Measurements from ENCODE around the gene FBXO3.

Gene FBXO3

DNA sequence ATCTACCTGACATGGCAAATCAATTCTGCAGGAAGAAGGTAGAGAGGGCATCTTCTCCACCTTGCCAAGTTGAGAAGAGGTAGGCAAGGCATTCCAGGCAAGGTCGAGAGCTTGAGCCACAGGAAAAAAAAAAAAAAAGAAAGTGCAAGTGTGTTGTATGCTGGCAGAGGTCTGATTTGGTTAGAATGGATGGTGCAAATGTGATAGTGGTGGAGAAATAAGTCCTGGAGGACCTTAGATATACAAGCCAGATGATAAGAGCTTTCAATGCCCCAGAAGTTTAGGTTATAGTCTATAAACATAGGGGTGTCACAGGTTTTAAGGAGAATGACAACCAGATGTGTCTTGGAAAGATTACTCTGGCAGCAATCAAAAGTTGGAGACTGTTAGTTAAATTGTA lies 1.4 kb downstream of the FBXO3 start:
- DNase-seq (ENCODE audit: low read depth, low spot score) = no peak

DNA sequence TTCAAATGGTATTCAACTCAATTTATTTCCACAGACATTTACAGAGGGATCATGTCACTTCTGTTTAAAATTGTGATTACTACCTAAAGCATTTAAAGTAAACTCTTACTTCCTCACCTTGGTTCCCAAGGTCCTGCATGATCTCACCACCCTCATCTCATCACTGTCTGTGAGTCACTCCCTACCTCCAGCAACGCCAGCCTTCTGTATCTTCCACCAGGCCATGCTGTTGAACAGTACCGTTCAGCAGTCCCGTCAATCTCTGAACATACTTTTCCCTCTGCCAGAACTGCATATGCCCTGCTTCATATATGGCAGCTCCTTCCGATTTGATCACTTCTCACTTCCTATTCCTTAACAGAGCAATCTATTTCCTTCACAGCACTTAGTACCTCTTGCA lies 2.0 kb downstream of the FBXO3 start:
- DNase-seq (ENCODE audit: low read depth, low spot score) = no peak

- no peak for DNase-seq (ENCODE audit: low read depth, low spot score)
Observed at GRCh38 chr11:33770236-33770635, 4.1 kb downstream of the FBXO3 start.

GRCh38 chr11:33769542-33769941 lies 4.8 kb downstream of the FBXO3 start:
- DNase-seq (ENCODE audit: low read depth, low spot score) = no peak

GRCh38 chr11:33767624-33768023 lies 6.7 kb downstream of the FBXO3 start:
- DNase-seq (ENCODE audit: low read depth, low spot score) = no peak

- no peak for DNase-seq (ENCODE audit: low read depth, low spot score)
Observed at GRCh38 chr11:33766085-33766484, 8.2 kb downstream of the FBXO3 start.

- no peak for DNase-seq (ENCODE audit: low read depth, low spot score)
Observed at GRCh38 chr11:33761471-33761870, 12.8 kb downstream of the FBXO3 start.

GRCh38 chr11:33753304-33753967 lies 20.9 kb downstream of the FBXO3 start:
- no peak for DNase-seq (ENCODE audit: low read depth, low spot score)

- no peak for DNase-seq (ENCODE audit: low read depth, low spot score)
Observed at GRCh38 chr11:33751878-33752277, 22.4 kb downstream of the FBXO3 start.

DNA sequence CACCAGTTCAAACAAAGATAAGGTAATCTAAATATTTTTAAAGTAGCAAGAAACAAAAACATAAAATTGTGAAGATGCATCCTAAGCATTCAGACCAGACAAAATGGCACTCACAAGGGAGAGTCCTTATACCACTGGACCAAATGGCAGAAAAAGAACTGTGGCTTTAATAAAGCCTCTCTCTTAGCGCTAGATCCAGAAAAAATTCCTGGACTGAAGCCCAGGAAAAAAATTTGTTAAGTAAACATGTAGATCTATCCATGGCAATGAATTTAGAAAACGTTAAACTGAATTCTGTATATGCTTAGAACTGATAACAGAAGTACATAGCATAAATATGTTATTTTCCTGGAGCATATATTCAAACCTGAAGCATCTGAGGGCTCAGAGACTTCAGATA lies 26.3 kb downstream of the FBXO3 start:
- no peak for DNase-seq (ENCODE audit: low read depth, low spot score)

GRCh38 chr11:33743291-33743690 lies 31.0 kb downstream of the FBXO3 start:
- DNase-seq (ENCODE audit: low read depth, low spot score) = no peak

DNA sequence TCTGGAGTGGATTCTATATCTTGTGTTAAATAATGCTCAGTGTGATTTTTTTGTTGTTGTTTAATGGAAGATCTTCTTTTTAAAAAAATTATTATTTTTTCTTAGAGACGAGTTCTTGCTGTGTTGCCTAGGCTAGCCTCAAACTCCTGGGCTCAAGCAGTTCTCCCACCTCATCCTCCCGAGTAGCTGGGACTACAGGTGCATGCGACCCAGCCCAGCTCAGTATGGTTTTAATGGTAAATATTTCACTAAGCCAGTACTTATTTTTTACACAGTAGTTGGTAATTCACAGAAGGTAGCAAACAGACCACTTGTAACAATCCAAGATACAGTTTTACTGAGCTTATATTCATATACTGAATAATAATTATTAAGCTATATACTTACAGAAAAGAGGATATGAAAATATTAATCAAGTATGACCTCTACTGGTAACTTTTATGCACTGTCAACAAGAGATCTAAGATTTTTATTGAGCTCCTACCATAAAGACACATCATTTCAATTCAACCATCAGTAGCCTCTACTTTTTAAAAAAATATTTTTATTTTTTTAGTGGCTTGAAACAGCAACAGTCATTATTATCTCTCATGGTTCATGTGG lies 32.0 kb downstream of the FBXO3 start:
- DNase-seq (ENCODE audit: low read depth, low spot score) = no peak

DNA sequence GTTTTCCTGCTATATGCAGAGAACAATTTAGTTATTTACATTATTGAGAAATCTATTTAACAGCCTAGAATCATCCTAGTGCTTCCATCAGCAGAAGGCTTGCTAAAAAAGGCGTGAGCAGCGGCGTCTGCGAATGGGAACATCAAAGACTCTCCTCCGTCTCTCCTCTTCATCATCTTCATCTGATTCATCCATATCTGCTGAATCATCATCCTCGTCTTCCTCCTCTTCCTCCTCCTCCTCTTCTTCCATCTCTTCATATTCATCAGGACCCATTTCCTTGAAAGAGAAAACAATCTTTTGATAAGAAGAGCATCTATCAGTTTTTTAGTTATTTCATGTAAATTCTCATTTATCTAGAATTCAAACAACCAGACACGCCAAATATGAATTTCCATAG lies 32.5 kb downstream of the FBXO3 start:
- DNase-seq (ENCODE audit: low read depth, low spot score) = no peak

- DNase-seq (ENCODE audit: low read depth, low spot score) = no peak
Observed at GRCh38 chr11:33737362-33737821, 36.9 kb downstream of the FBXO3 start.

- DNase-seq (ENCODE audit: low read depth, low spot score) = peak; percentile 79
Observed at GRCh38 chr11:33736148-33736812, 38.0 kb downstream of the FBXO3 start, which contains the start of gene CD59. Gene CD59 (minus strand): TSS chr11:33736423. CDS start chr11:33722445, 13,978 bp downstream.

DNA sequence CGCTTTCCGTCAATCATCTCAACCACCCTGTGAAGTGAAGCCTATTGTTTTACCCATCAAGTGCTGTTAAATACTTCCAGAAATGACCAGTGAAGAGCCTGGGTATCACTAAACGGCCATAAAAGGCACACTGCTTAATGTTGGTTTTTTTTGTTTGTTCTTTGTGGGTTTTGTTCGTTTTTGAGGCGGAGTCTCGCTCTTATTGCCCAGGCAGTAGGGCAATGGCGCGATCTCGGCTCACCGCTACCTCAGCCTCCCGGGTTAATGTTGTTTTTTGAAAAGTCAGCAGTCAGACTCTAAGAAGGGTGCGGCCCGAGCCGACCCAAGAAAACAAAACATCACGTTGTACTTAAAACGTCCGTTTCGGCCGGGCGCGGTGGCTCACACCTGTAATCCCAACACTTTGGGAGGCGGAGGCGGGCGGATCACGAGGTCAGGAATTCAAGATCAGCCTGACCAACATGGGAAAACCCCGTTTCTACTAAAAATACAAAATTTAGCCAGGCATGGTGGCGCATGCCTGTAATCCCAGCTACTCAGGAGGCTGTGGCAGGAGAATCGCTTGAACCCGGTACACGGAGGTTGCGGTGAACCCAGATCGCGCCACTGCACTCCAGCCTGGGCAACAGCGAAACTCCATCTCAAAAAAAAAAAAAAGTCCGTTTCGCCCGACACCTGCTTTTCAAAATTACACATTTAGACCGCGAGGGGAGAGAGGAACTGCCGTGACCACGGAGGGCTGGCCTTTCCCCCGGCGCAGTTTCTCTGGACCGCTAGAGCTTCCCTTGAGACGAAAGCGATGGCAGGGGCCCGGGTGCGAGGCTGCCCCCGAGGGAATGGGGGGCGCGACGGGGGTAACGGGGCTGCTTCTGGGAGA lies 38.8 kb downstream of the FBXO3 start:
- DNase-seq (ENCODE audit: low read depth, low spot score) = no peak

GRCh38 chr11:33734441-33735270 lies 39.7 kb downstream of the FBXO3 start:
- DNase-seq (ENCODE audit: low read depth, low spot score) = no peak

GRCh38 chr11:33733980-33734379 lies 40.3 kb downstream of the FBXO3 start:
- DNase-seq (ENCODE audit: low read depth, low spot score) = no peak

DNA sequence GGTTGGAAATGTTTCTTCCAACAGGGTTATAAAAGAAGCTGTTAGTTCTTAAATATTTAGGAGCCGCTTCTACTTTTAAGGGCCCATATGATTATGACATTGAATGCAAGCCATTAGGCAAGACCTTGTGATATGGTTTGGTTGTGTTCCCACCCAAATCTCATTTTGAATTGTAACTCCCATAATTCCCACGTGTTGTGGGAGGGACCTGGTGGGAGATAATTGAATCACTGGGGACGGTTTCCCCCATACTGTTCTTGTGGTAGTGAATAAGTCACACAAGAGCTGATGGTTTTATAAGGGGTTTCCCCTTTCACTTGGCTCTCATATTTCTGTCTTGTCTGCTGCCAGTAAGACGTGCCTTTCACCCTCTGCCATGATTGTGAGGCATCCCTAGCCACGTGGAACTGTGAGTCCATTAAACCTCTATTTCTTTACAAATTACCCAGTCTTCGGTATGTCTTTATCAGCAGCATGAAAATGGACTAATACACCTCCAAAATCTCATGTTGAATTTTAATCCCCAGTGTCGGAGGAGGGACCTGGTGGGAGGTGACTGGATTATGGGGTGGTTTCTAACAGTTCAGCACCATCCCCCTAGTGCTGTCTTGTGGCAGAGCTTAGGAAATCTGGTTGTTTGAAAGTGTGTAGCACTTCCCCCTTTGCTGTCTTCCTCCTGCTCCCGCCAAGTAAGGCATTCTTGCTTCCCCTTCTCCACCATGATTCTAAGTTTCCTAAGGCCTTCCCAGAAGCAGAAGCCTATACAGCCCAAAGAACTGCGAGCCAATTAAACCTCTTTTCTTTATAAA lies 42.4 kb downstream of the FBXO3 start:
- DNase-seq (ENCODE audit: low read depth, low spot score) = no peak

- DNase-seq (ENCODE audit: low read depth, low spot score) = no peak
Observed at GRCh38 chr11:33730716-33731115, 43.6 kb downstream of the FBXO3 start.
